Activated T-cell treated with anti-CD3 and anti-CD28 coated beads, Interleukin-2, amount 50 U/mL, for 72 hours (primary cell): ENCODE measurements around the gene PRKAG3. TPM values are rescaled to one million over a fixed set of nuclear protein-coding genes. Genes with fewer than 3 reads are reported as not detected.

Experiments
- ATAC-seq, 2 donors: fragments of 150-1000 bp; cut with Tn5 transposase; replicated peaks in 1 of 2; 2 replicates each; pipeline ENCODE4 v1.10.0; 2021; ENCODE audit warnings: moderate library complexity in 2 of 2, mild to moderate bottlenecking in 1 of 2
- DNase-seq, 2 donors: peaks; one replicate each; pipeline ENCODE4 v3.0.0; 2021 to 2022; ENCODE audit warnings: mixed read lengths in 1 of 2
- H3K27ac Mint-ChIP-seq: one replicate; pipeline ENCODE4 v1.8.0; 2022; ENCODE audit warnings: mild to moderate bottlenecking, moderate library complexity, mixed read lengths
- H3K27me3 Mint-ChIP-seq: one replicate; pipeline ENCODE4 v1.8.0; 2022; ENCODE audit warnings: low read depth, mixed read lengths
- H3K36me3 Mint-ChIP-seq, 2 donors: one replicate each; pipeline ENCODE4 v1.8.0; 2022; ENCODE audit warnings: mixed read lengths in 2 of 2, mild to moderate bottlenecking in 1 of 2; ENCODE audit not compliant: insufficient read depth in 2 of 2
- H3K4me1 Mint-ChIP-seq: one replicate; pipeline ENCODE4 v1.8.0; 2022; ENCODE audit warnings: low read depth, mixed read lengths
- H3K4me3 Mint-ChIP-seq, 2 donors: one replicate each; pipeline ENCODE4 v1.8.0; 2022; ENCODE audit warnings: mild to moderate bottlenecking in 2 of 2, mixed read lengths in 2 of 2, moderate library complexity in 2 of 2
- H3K9me3 Mint-ChIP-seq, 2 donors: one replicate each; pipeline ENCODE4 v1.8.0; 2022; ENCODE audit warnings: mixed read lengths in 2 of 2
- total RNA-seq, 2 donors: library from RNA; stranded (reverse); gene quantifications; one replicate each; pipeline ENCODE4 v1.2.3, GENCODE V29; 2022

PRKAG3 gene
- total RNA-seq, 2 donors from 2014 or later, result not detected

DNA sequence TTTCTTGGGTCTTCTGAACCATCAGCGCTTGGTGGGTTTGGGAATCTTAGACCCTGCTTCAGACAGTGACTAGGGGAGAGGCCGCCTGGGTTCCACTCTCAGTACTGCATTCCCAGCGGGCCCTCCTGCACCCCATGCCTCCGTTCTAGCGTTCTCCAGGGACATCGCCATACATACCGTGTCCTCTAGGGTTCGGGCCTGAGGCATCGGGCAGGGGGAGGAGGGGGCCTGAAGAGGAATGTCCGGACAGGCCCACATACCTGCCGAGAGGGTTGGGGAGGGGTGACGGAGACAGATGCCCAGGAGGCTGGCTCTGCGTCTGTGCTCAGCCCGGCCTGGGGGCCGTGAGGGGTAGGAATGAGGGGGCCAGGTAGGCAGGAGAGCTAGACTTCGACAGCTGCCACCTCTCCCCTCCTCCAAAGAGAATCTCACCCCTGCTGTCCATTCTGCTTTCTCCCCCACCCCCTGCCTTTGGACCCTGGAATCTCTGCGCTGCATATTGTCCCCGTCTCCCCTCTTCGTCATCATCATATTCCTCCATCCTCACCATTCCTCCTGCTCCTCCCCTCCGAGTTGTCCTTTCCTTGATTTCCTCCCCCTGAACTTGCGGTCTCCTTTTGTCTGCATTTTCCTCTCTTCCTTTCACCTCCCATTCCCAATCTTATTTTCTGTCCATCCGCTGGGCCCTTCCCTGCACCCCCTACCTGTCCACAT, 41.2 kb upstream of the PRKAG3 start:
- peak overlapping the region; percentile 49 to 77 for H3K4me3 Mint-ChIP-seq
- peaks cover 80% of the 10 kb centered on the region for H3K27me3 Mint-ChIP-seq

GRCh38 chr2:218871345-218872302, 40.0 kb upstream of the PRKAG3 start:
- Mint-ChIP-seq H3K4me3 (peak overlapping the region; percentile 59 to 77), H3K36me3 (peaks cover 0 to 2% of the 10 kb centered on the region in 2 donors), H3K27ac (no peak overlapping the region), H3K9me3 (no peaks in the 10 kb centered on the region), H3K27me3 (peaks cover 83% of the 10 kb centered on the region), H3K4me1 (peaks cover 18% of the 10 kb centered on the region)
- ATAC-seq (peak; percentile 41 to 63), DNase-seq (no peak)

More for the DNA sequence above, 41.2 kb upstream of the PRKAG3 start:
- ATAC-seq (no peak), DNase-seq (no peak)
- no peak overlapping the region for H3K27ac Mint-ChIP-seq
- no peaks in the 10 kb centered on the region for H3K9me3 Mint-ChIP-seq
- H3K36me3 Mint-ChIP-seq, result peaks cover 0 to 2% of the 10 kb centered on the region in 2 donors
- peaks cover 26% of the 10 kb centered on the region for H3K4me1 Mint-ChIP-seq

DNA sequence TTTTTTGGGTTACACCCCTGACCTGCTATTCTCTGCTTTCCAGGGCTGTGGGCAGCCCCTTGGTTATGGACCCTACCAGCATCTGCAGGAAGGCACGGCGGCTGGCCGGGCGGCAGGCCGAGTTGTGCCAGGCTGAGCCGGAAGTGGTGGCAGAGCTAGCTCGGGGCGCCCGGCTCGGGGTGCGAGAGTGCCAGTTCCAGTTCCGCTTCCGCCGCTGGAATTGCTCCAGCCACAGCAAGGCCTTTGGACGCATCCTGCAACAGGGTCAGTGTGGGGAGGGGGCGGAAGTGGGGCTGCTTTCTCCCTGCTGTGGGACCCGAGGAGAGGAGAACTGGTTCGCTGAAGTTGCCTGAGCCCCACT, 39.4 kb upstream of the PRKAG3 start:
- Mint-ChIP-seq H3K4me1 (peaks cover 15% of the 10 kb centered on the region), H3K9me3 (no peaks in the 10 kb centered on the region), H3K36me3 (peaks cover 0 to 2% of the 10 kb centered on the region in 2 donors), H3K4me3 (peak overlapping the region; percentile 23 to 43), H3K27me3 (peaks cover 77% of the 10 kb centered on the region), H3K27ac (no peak overlapping the region)
- peak; percentile 12 to 38 for ATAC-seq
- no peak for DNase-seq

DNA sequence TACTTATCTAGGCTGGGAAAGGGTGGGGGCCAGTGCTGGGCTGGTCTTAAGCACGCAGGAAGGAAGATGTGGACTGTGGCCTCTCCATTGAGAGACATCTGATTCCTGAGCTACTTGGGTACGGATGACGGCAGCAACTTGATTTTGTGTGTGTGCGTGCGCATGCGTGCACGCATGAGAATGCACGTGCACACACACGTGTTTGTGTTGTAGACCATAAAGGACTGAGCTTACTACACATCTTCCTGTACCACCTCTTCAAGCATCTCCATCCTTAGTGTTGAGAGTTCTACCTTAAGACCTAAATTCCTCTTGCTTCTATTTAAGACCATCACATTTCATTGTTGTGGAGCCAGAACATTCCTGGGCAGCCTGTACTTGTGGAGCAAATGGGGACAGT, 37.5 kb upstream of the PRKAG3 start:
- no peak for ATAC-seq
- Mint-ChIP-seq H3K4me1 (peaks cover 15% of the 10 kb centered on the region), H3K27me3 (peaks cover 73% of the 10 kb centered on the region), H3K9me3 (no peaks in the 10 kb centered on the region), H3K4me3 (no peak overlapping the region), H3K27ac (no peak overlapping the region), H3K36me3 (peaks cover 0 to 2% of the 10 kb centered on the region in 2 donors)
- DNase-seq, result no peak

GRCh38 chr2:218867900-218868299, 36.3 kb upstream of the PRKAG3 start:
- H3K36me3 Mint-ChIP-seq, result peaks cover 0 to 2% of the 10 kb centered on the region in 2 donors
- no peaks in the 10 kb centered on the region for H3K9me3 Mint-ChIP-seq
- H3K27ac Mint-ChIP-seq, result no peak overlapping the region
- H3K27me3 Mint-ChIP-seq, result peaks cover 75% of the 10 kb centered on the region
- DNase-seq (no peak), ATAC-seq (no peak)
- H3K4me3 Mint-ChIP-seq, result no peak overlapping the region
- H3K4me1 Mint-ChIP-seq, result peaks cover 11% of the 10 kb centered on the region

DNA sequence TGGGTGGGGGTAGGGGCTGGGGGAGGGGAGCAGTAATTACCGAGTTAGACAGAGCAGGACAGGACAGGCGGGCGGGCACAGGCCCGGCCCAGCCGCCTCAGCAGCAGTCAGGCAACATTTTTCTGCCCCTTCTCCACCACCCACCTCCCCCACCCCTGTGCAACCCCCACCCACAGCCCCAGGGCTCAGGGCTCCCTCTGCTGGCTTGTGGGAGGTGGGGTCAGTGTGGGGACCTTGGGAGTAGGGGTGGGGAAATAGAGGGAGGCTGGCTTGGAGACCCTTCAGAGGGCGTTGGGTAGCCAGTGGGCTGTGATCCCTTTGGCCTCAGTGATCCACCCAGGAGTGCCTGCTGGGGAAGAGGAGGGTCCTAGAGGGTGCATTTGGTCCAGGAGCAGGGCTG, 34.4 kb upstream of the PRKAG3 start:
- H3K4me3 Mint-ChIP-seq, result no peak overlapping the region
- no peaks in the 10 kb centered on the region for H3K36me3 Mint-ChIP-seq
- DNase-seq (no peak), ATAC-seq (no peak)
- H3K27me3 Mint-ChIP-seq, result peaks cover 74% of the 10 kb centered on the region
- no peak overlapping the region for H3K27ac Mint-ChIP-seq
- no peaks in the 10 kb centered on the region for H3K9me3 Mint-ChIP-seq
- peaks cover 3% of the 10 kb centered on the region for H3K4me1 Mint-ChIP-seq

DNA sequence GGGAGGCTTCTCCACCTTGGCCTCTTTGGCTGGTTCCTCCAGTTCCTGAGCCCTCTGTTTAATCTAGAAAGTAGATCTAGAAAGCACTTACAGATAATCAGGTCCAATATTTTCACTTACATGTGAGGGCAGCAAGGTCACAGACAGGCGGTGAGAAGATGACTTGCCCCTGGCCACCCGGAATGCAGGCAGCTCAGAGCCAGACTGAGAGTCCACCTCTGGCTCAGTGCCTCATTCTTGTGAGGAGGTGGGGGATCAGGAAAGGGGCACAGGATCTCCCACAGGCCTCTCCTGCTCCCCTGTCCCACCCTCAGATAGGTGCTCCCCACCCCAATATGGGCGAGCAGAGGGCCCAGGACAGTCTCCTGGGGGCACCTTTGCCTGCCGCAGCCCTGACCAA, 33.8 kb upstream of the PRKAG3 start:
- Mint-ChIP-seq H3K9me3 (no peaks in the 10 kb centered on the region), H3K36me3 (no peaks in the 10 kb centered on the region), H3K27me3 (peaks cover 74% of the 10 kb centered on the region), H3K4me3 (no peak overlapping the region), H3K27ac (no peak overlapping the region), H3K4me1 (peaks cover 9% of the 10 kb centered on the region)
- ATAC-seq, result no peak
- DNase-seq, result no peak

DNA sequence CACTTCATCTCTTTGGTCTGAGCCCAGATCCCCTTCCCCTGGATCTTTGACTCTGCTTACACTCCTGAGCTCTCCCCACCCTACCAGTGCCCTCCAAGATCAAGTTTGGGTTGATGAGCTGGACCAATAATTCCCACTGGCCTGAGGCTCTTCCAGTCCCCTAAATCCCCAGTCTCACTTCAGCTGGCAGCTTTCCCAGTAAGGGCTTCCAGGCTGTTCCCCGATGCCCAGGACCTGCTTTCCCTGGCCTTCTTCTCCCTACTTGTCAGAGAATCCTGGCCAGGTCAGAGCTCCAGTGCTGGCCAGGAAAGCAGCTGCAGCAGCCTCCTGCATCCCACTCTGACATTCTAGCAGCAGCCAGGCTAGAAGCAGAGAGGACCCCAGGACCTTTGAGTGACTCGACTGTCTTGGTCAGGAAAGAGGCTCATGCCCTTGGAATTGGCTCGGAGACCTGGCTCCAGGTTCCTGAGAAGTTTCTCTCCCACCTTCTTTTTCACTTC, 31.5 kb upstream of the PRKAG3 start:
- ATAC-seq, result no peak
- peaks cover 70% of the 10 kb centered on the region for H3K27me3 Mint-ChIP-seq
- peaks cover 14% of the 10 kb centered on the region for H3K4me1 Mint-ChIP-seq
- no peak overlapping the region for H3K4me3 Mint-ChIP-seq
- DNase-seq, result no peak
- no peaks in the 10 kb centered on the region for H3K9me3 Mint-ChIP-seq
- no peak overlapping the region for H3K27ac Mint-ChIP-seq
- no peaks in the 10 kb centered on the region for H3K36me3 Mint-ChIP-seq

DNA sequence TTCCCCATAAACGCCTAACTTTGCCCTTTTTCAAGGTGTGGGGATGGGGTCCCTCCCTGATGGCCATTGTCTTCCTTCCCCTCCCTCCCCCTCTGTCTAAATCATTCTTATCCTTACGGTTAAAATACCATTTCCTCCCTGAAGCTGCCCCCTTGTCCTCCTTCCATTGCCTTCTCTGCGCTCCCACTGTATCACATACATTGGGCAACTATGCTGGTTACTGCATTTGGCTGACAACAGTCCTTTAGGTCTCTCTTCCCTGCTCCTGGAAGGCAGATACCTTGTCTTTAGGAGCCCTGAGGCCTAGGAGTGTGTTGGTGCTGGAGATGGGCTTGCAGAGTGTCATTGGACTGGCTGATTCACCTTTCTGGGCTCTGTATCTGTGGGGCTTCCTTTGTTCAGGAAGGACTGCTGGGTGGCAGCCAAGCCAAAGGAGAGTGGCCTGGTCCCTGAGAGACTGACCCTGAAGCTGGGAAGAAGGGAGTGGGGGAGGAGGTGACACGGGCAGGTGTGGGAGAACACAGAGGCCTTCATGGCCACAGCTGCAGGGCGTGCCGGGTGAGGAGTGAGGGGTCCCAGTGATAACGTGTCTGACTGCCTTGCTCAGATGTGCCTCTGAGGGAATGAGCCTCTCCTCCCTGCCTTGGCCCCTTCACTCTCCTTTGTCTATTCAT, 30.2 kb upstream of the PRKAG3 start:
- H3K9me3 Mint-ChIP-seq, result no peaks in the 10 kb centered on the region
- H3K4me3 Mint-ChIP-seq, result peak overlapping the region in 1 of 2 donors; percentile 29
- H3K27ac Mint-ChIP-seq, result no peak overlapping the region
- peaks cover 74% of the 10 kb centered on the region for H3K27me3 Mint-ChIP-seq
- no peaks in the 10 kb centered on the region for H3K36me3 Mint-ChIP-seq
- ATAC-seq (no peak), DNase-seq (no peak)
- H3K4me1 Mint-ChIP-seq, result peaks cover 14% of the 10 kb centered on the region

GRCh38 chr2:218860950-218861381, 29.4 kb upstream of the PRKAG3 start:
- Mint-ChIP-seq H3K27ac (no peak overlapping the region), H3K9me3 (no peaks in the 10 kb centered on the region), H3K27me3 (peaks cover 82% of the 10 kb centered on the region), H3K36me3 (no peaks in the 10 kb centered on the region), H3K4me3 (peak overlapping the region; percentile 15 to 32), H3K4me1 (peaks cover 14% of the 10 kb centered on the region)
- ATAC-seq, result peak; percentile 66 to 67
- no peak for DNase-seq

GRCh38 chr2:218859988-218860831, 28.6 kb upstream of the PRKAG3 start:
- no peaks in the 10 kb centered on the region for H3K9me3 Mint-ChIP-seq

GRCh38 chr2:218859556-218859987, 28.0 kb upstream of the PRKAG3 start, which contains the start of gene WNT6:
Gene WNT6, plus strand, starts transcription at chr2:218859805. Its CDS starts 233 bp downstream, at chr2:218860038.
- Mint-ChIP-seq H3K4me1 (peaks cover 14% of the 10 kb centered on the region), H3K4me3 (peak within 1 kb of the TSS; percentile 73 to 78), H3K9me3 (no peaks in the 10 kb centered on the region), H3K27ac (no peak within 1 kb of the TSS), H3K27me3 (peaks cover 89% of the 10 kb centered on the region), H3K36me3 (no peaks in the 10 kb centered on the region)
- DNase-seq (no peak), ATAC-seq (peak; percentile 45 to 53)

More at GRCh38 chr2:218859988-218860831, 28.6 kb upstream of the PRKAG3 start:
- DNase-seq (no peak), ATAC-seq (no peak)
- Mint-ChIP-seq H3K27me3 (peaks cover 89% of the 10 kb centered on the region), H3K36me3 (no peaks in the 10 kb centered on the region), H3K4me3 (peak overlapping the region; percentile 73 to 74), H3K4me1 (peaks cover 14% of the 10 kb centered on the region), H3K27ac (no peak overlapping the region)
